Gastrocnemius medialis (tissue), 4 donors: Measurements from ENCODE around the gene CPEB3. TPM values are rescaled to one million over a fixed set of nuclear protein-coding genes. Genes with fewer than 3 reads are reported as not detected.

ENCODE experiments used
- ATAC-seq, 2 donors: fragments of 150-250 bp; one replicate each; pipeline ENCODE4 v1.9.1; 2016
- DNase-seq, 2 donors: peaks; one replicate each; pipeline ENCODE4 v3.0.0-alpha.2; 2019
- H3K27ac ChIP-seq, 4 donors: fragments of 200-600 bp; sonication (generic); 1 replicate in 1 of 4; 2 replicates in 3 of 4; pipeline ENCODE4 v1.5.1; 2016 to 2018; ENCODE audit warnings: mild to moderate bottlenecking in 2 of 4, moderate library complexity in 1 of 4
- H3K27me3 ChIP-seq, 3 donors: fragments of 200-600 bp; sonication (generic) in 2 of 3; 1 replicate in 1 of 3; 2 replicates in 2 of 3; pipeline versions ENCODE4 v1.5.1 to v1.6.0; 2016 to 2019; ENCODE audit warnings: mild to moderate bottlenecking in 1 of 3, moderate library complexity in 1 of 3
- H3K36me3 ChIP-seq, 2 donors: fragments of 200-600 bp; sonication (generic) in 1 of 2; one replicate each; pipeline ENCODE4 v1.5.1; 2017 to 2018
- H3K4me1 ChIP-seq, 2 donors: fragments of 200-600 bp; sonication (generic) in 1 of 2; one replicate each; pipeline ENCODE4 v1.5.1; 2016 to 2017; ENCODE audit warnings: mild to moderate bottlenecking in 2 of 2
- H3K4me3 ChIP-seq, 4 donors: fragments of 200-600 bp; sonication (generic) in 3 of 4; 1 replicate in 1 of 4; 2 replicates in 3 of 4; pipeline ENCODE4 v1.5.1; 2016 to 2019; ENCODE audit warnings: mild to moderate bottlenecking in 2 of 4
- H3K9me3 ChIP-seq, 3 donors: fragments of 200-600 bp; sonication (generic) in 2 of 3; 1 replicate in 1 of 3; 2 replicates in 2 of 3; pipeline ENCODE4 v1.5.1; 2016 to 2019
- POLR2A ChIP-seq, 2 donors: fragments of 450-650 bp; IDR thresholded peaks; one replicate each; pipeline ENCODE4 v1.6.1; 2017; ENCODE audit warnings: antibody characterized with exemption in 2 of 2, mild to moderate bottlenecking in 2 of 2, moderate library complexity in 2 of 2
- in situ Hi-C, 4 donors: fragments of 200-750 bp; cut with MboI; loops; one replicate each; pipeline versions ENCODE4 v1.15.0 to v1.8.0; 2017; ENCODE audit warnings: low sequenced_read_pairs in 4 of 4
- intact Hi-C: fragments of 100-400 bp; cut with DNase I; formaldehyde crosslinking; loops from one replicate; pipeline ENCODE4 v1.15.1; 2023; ENCODE audit warnings: low total_unique reads
- total RNA-seq, 4 donors: library from RNA; depleted of rRNA; stranded (reverse); fragments of >200 nt; gene quantifications; one replicate each; pipeline versions ENCODE4 v1.1.0 to v1.2.3, GENCODE V29; 2016
- TF ChIP-seq, protein P1 (sequence below), 5 experiments: fragments of 450-650 bp in 3 of 5; fragments of 200-600 bp in 2 of 5; sonication (generic) in 2 of 5; IDR thresholded peaks in 4 of 5; conservative IDR thresholded peaks in 1 of 5; 1 replicate in 4 of 5; 2 replicates in 1 of 5; pipeline ENCODE4 v1.5.1; 2016 to 2019; ENCODE audit warnings: antibody characterized with exemption in 5 of 5, mild to moderate bottlenecking in 3 of 5, moderate library complexity in 3 of 5

CPEB3 gene
- total RNA-seq, 4 donors from 2014 or later: 14.5 to 22.5 (median 18.0) TPM

DNA sequence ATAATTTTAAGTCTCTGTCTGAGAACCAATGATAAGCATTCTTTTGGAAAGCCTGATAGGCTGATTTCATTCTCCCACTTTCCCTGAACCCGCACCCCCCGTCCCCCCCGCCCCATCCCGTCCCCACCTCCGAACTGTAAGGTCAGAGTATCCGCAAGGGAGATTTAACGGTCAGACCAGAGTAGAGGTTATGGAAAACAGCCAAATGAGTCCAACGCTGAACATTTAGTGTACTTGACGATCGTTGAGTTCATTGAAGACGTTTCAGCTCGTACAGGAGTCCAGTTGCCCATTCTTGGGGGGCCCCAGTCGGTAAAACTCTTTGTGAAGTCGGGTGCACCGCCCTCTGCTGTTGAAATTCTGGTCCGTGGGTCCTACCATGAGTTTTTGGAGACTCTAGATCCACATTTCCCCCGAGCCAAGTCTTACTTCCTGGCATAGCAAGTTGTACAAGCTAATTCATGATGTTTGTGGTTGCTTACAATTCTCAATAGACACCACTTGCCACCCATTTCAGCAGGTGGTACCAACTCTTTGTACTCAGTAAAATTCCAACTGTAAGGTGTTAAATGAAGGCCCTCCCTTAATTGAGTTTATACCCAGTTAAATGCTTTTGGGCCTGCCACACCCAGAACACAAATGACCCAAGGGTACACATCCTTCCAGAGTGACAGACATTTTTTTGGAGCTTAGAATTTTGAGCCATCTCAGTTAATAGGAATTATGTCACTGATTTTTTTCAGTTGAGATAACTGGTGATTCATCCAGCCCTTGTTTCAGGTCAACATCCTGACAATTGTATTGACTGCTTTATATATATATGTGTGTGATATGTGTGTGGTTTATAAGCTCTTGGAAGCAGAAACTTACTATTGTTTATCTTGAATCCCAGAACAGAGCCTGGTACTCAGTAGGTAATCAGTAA is 1.3 kb upstream of the CPEB3 start:
- Histone ChIP-seq H3K27ac (peak overlapping the region; percentile 89 to 98 (median 93)), H3K27me3 (no peaks in the 10 kb centered on the region), H3K9me3 (no peaks in the 10 kb centered on the region), H3K36me3 (no peaks in the 10 kb centered on the region), H3K4me3 (peak overlapping the region; percentile 67 to 93 (median 88)), H3K4me1 (peaks cover 18 to 21% of the 10 kb centered on the region in 2 donors)
- DNase-seq (peak; percentile 29 to 52), ATAC-seq (no peak)
- in situ Hi-C loops (loop anchor here in 3 of 4 donors (10.0 to 25.0 kb wide), 3 partner anchors 197 to 207 kb away; no protein-coding TSS in a partner anchor), intact Hi-C loops (loop anchor here (1.0 to 5.0 kb wide), 7 partner anchors 53 to 495 kb away; partner anchors contain the start of genes BTAF1 and TNKS2)
- TF ChIP-seq, protein P1, sequence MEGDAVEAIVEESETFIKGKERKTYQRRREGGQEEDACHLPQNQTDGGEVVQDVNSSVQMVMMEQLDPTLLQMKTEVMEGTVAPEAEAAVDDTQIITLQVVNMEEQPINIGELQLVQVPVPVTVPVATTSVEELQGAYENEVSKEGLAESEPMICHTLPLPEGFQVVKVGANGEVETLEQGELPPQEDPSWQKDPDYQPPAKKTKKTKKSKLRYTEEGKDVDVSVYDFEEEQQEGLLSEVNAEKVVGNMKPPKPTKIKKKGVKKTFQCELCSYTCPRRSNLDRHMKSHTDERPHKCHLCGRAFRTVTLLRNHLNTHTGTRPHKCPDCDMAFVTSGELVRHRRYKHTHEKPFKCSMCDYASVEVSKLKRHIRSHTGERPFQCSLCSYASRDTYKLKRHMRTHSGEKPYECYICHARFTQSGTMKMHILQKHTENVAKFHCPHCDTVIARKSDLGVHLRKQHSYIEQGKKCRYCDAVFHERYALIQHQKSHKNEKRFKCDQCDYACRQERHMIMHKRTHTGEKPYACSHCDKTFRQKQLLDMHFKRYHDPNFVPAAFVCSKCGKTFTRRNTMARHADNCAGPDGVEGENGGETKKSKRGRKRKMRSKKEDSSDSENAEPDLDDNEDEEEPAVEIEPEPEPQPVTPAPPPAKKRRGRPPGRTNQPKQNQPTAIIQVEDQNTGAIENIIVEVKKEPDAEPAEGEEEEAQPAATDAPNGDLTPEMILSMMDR (IDR thresholded peaks at IDR 0.05 in 4 of 5, conservative IDR thresholded peaks at IDR 0.05 in 1 of 5): peak; percentile 18 to 59 (median 47)
- no peak for TF ChIP-seq POLR2A (IDR thresholded peaks at IDR 0.05)

DNA sequence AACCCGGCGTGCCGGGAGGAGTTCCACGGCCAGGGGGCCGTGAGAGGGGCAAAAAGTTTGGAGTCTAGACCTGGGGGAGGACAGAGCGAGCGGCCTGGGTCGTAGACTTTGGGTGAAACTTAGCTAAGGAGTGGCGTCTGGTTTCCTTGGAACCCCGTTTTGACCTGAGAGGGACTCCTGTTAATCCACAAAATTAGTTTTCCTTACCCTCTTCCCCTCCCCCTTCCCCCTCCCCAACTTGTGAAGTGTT is 663 bp upstream of the CPEB3 start:
- TF ChIP-seq POLR2A (IDR thresholded peaks at IDR 0.05): no peak
- TF ChIP-seq, protein P1 (IDR thresholded peaks at IDR 0.05 in 4 of 5, conservative IDR thresholded peaks at IDR 0.05 in 1 of 5): no peak
- DNase-seq (no peak), ATAC-seq (peak in 1 of 2 donors; percentile 3)
- Histone ChIP-seq H3K27ac (peak overlapping the region; percentile 89 to 98 (median 93)), H3K4me1 (peaks cover 14 to 20% of the 10 kb centered on the region in 2 donors), H3K27me3 (no peaks in the 10 kb centered on the region), H3K4me3 (peak overlapping the region; percentile 67 to 93 (median 88)), H3K9me3 (no peaks in the 10 kb centered on the region), H3K36me3 (no peaks in the 10 kb centered on the region)
- intact Hi-C loops: loop anchor here (1.0 to 5.0 kb wide), 6 partner anchors 52 to 494 kb away; partner anchors contain the start of genes BTAF1 and TNKS2
- in situ Hi-C loops: loop anchor here in 3 of 4 donors (10.0 to 25.0 kb wide), 3 partner anchors 197 to 207 kb away; no protein-coding TSS in a partner anchor

DNA sequence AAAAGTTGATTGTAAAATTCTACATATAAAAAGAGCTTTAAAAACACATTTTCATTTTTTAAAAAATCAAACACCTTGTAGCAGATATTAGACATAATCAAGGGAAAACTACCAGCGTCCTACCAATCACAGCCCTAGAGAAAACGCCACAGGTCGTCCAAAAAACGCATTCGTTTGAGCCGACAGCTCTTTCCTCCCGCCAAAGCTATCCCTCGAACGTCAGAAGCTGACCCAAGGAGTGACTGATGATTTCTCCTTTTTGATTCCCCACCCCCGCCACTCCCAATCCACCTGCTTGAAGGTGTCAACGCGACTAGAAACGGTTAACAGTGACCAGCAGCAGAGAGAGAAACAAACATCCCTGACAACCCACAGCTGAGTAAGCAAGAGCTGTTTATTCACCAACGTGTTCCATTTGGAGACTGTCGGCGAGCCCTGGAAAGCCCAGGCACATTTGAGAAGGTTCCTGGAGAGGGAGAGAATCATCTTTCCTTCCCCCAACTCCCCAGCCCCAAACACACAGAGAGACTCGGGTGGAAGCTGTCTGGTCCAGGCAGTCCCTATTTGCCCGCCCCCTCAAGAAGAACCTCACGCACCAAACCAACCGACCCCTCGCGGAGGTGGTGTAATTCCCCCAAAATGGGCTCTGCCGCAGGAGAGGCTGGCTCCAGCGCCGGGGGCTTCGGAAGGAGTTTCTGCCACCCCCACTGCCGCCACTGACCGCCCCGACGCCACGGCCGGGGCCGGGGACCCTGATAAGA is 622 bp downstream of the CPEB3 start:
- intact Hi-C loops (loop anchor here (2.0 to 5.0 kb wide), 4 partner anchors 142 to 493 kb away; partner anchors contain the start of gene TNKS2), in situ Hi-C loops (loop anchor here in 3 of 4 donors (10.0 to 25.0 kb wide), 3 partner anchors 195 to 205 kb away; no protein-coding TSS in a partner anchor)
- peak overlapping the region; percentile 89 to 98 (median 93) for H3K27ac ChIP-seq
- no peaks in the 10 kb centered on the region for H3K36me3 ChIP-seq
- ATAC-seq (peak; percentile 55 to 72), DNase-seq (peak; percentile 53 to 54)
- H3K9me3 ChIP-seq: no peaks in the 10 kb centered on the region
- peak overlapping the region; percentile 67 to 93 (median 88) for H3K4me3 ChIP-seq
- no peaks in the 10 kb centered on the region for H3K27me3 ChIP-seq
- TF ChIP-seq, protein P1 (IDR thresholded peaks at IDR 0.05 in 4 of 5, conservative IDR thresholded peaks at IDR 0.05 in 1 of 5): no peak
- no peak for TF ChIP-seq POLR2A (IDR thresholded peaks at IDR 0.05)
- H3K4me1 ChIP-seq: peaks cover 11 to 18% of the 10 kb centered on the region in 2 donors

DNA sequence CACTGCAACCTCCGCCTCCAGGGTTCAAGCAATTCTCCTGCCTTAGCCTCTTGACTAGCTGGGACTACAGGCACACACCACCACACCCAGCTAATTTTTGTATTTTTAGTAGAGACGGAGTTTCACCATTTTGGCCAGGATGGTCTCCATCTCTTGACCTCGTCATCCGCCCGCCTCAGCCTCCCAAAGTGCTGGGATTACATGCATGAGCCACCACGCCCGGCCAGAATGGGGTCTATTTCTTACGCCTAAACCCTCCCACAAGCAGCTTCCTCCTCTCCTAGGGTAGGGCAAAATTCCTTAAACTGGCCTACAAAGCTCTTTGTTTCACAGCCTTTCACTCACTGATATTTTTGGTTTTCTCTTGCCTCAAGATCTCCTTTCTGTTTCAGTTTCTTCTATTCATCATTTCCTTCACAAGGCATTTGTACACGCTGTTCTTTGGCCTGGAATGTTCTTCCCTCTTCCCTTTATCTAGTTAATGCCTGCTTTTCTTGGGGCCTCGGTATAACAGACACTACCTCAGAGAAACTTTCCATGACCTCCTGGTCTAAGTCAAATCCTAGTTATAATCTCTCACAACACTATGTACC is 6.7 kb downstream of the CPEB3 start:
- no peak for DNase-seq
- H3K36me3 ChIP-seq: no peaks in the 10 kb centered on the region
- H3K9me3 ChIP-seq: no peaks in the 10 kb centered on the region
- in situ Hi-C loops (loop anchor here in 1 of 4 donors (25.0 kb wide), 1 partner anchor 197 kb away; no protein-coding TSS in a partner anchor), intact Hi-C loops (no loop called here)
- H3K27ac ChIP-seq: peak overlapping the region in 1 of 4 donors; percentile 13
- H3K4me1 ChIP-seq: peaks cover 3 to 4% of the 10 kb centered on the region in 2 donors
- no peaks in the 10 kb centered on the region for H3K27me3 ChIP-seq
- TF ChIP-seq, protein P1 (IDR thresholded peaks at IDR 0.05 in 4 of 5, conservative IDR thresholded peaks at IDR 0.05 in 1 of 5): no peak
- no peak for TF ChIP-seq POLR2A (IDR thresholded peaks at IDR 0.05)
- peak in 1 of 2 donors; percentile 24 for ATAC-seq
- no peak overlapping the region for H3K4me3 ChIP-seq
